ENCODE measurements around the gene PROS1.
"Not testable (repeated sequence)": the region's sequence is repeated elsewhere in the genome, so short reads cannot be mapped to it uniquely, and the experiment has no call there.

Gene PROS1

DNA sequence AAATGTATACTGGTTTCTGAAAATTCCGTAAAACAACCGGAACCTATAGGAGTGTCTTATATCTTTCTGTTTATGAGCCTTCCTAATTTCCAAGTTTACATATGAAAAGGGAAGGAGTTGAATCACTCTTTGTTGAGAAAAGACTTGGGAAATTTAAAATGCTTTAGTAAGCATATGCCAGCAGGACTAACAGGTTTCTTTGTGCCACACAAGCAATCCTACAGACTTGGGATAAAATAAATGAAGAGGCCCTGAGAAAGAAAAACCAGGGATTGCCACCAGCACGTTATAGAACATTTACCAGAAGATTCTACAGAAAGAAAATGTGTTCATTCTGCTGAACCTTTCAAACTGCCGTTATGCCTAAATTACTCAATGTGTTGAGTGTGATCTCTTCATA lies 96.3 kb downstream of the PROS1 start:
- H3K9me3 Mint-ChIP-seq; ATAC-seq; H3K4me1 Mint-ChIP-seq; H3K4me3 Mint-ChIP-seq; DNase-seq; H3K27ac Mint-ChIP-seq; H3K27me3 Mint-ChIP-seq; H3K36me3 Mint-ChIP-seq (ENCODE audit: low read depth): not testable (repeated sequence)

DNA sequence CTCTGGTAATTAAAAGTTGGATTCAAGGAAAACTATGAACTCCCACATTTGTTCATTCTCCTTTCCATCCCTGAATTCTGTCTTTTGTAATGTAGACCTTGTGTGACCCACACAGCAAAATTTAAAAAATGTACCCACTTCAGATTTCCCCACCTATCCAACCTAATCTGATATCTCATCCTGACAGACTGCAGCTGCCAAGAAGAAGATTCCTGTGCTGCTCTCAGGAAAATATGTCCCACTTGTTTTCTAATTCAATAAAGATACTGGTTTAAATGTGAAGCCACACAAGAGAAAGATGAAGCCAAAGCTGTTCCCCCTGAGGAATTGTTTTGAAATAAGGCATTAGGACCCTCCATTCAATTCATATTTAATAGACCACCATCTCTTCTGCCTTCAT lies 100.3 kb downstream of the PROS1 start:
- not testable (repeated sequence) for ATAC-seq; H3K36me3 Mint-ChIP-seq (ENCODE audit: low read depth); H3K4me1 Mint-ChIP-seq; DNase-seq; H3K9me3 Mint-ChIP-seq; H3K27ac Mint-ChIP-seq; H3K4me3 Mint-ChIP-seq; H3K27me3 Mint-ChIP-seq

DNA sequence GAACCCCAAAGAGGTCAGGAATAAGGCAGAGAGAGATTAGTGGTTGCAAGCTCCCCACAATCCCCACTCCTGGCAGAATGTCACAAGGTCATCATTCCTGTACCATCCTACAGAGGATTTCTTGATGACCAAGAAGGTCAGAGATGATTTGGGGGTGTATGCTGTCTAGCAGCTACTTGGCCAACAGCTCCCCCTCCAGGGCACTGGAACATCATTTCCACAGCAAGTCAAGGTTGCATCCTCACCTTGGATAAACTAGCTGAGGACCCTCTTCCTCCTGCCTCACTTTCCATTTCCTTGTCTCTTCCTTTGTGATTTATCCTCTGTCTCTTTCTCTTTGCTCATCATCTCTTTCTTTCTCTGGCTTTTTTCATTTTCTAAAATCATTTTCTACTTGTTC lies 106.3 kb downstream of the PROS1 start:
- no peak for ATAC-seq
- Mint-ChIP-seq H3K27ac (no peak overlapping the region), H3K27me3 (peaks cover 6% of the 10 kb centered on the region), H3K4me1 (no peaks in the 10 kb centered on the region), H3K4me3 (no peak overlapping the region), H3K9me3 (peaks cover 4% of the 10 kb centered on the region), H3K36me3 (ENCODE audit: low read depth) (no peaks in the 10 kb centered on the region)
- no peak for DNase-seq

DNA sequence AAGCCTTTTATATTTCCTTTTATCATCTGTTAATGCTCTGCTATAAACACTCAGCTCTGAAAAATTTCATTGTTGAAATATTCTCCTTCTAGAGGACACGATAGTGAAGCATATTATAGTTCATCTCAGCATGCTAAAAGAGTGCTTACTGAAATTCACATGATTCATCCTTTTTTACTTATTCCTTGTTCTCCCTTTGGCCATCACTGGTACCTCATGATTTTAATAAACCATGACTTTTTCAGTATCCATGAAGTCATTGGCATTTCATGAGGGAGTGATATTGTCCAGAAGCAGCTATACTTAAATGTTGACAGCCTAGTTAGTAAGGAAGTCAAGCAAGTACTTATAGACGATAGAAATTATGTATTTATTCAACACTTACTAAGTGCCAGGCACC lies 112.7 kb downstream of the PROS1 start:
- H3K4me3 Mint-ChIP-seq: no peak overlapping the region
- no peaks in the 10 kb centered on the region for H3K4me1 Mint-ChIP-seq
- ATAC-seq: no peak
- DNase-seq: no peak
- H3K9me3 Mint-ChIP-seq: no peaks in the 10 kb centered on the region
- no peaks in the 10 kb centered on the region for H3K27me3 Mint-ChIP-seq
- H3K36me3 Mint-ChIP-seq (ENCODE audit: low read depth): no peaks in the 10 kb centered on the region
- no peak overlapping the region for H3K27ac Mint-ChIP-seq

DNA sequence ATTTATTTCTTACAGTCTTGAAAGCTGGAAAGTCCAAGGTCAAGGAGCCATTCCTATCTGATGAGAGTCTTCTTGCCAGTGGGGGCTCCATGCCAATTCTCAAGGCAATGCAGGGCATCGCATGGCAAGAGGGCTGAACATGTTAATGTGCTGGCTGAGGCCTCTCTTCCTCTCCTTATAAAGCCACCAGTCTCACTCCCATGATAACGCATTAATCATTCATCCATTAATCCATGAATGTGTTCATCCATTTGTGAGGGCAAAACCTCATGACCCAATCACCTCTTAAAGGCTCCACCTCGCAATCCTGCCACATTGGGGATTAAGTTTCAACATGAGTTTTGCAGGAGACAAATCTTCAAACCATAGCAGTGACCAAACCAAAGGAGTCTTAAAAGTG lies 118.3 kb downstream of the PROS1 start:
- Mint-ChIP-seq H3K27ac (no peak overlapping the region), H3K4me1 (no peaks in the 10 kb centered on the region), H3K9me3 (peaks cover 4% of the 10 kb centered on the region), H3K27me3 (no peaks in the 10 kb centered on the region), H3K36me3 (ENCODE audit: low read depth) (no peaks in the 10 kb centered on the region), H3K4me3 (no peak overlapping the region)
- DNase-seq (no peak), ATAC-seq (no peak)

DNA sequence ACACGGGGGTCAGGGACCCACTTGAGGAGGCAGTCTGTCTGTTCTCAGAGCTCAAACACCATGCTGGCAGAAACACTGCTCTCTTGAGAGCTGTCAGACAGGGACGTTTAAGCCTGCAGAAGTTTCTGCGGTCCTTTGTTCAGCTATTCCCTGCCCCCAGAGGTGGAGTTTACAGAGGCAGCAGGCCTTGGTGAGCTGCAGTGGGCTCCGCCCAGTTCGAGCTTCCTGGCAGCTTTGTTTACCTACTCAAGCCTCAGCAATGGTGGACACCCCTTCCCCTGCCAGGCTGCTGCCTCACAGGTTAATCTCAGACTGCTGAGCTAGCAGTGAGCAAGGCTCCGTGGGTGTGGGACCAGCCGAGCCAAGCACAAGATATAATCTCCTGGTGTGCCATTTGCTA lies 121.5 kb downstream of the PROS1 start:
- H3K9me3 Mint-ChIP-seq; H3K4me1 Mint-ChIP-seq; DNase-seq; ATAC-seq; H3K4me3 Mint-ChIP-seq; H3K27me3 Mint-ChIP-seq; H3K27ac Mint-ChIP-seq; H3K36me3 Mint-ChIP-seq (ENCODE audit: low read depth): not testable (repeated sequence)

DNA sequence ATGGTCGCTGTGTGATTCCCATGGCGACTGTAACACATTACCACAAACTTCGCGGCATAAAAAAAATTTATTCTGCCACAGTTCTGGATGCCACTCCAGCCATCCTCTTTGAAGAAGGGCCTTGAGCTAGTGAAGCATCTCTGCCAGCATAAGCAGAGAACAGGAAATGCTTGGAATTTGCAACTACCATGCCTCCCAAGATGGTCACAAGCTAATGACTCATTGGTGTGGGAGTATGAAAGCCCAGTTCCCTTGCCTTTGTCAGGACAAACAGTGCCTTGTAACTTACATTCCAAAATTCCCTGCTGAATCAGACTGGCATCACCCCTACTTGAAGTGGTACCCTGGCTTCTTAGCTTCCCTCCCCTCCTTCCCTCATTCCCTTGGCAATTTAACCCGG lies 129.7 kb downstream of the PROS1 start:
- Mint-ChIP-seq H3K27ac (no peak overlapping the region), H3K27me3 (peaks cover 2% of the 10 kb centered on the region), H3K9me3 (no peaks in the 10 kb centered on the region), H3K4me3 (no peak overlapping the region), H3K36me3 (ENCODE audit: low read depth) (no peaks in the 10 kb centered on the region), H3K4me1 (no peaks in the 10 kb centered on the region)
- ATAC-seq: no peak
- DNase-seq: no peak

DNA sequence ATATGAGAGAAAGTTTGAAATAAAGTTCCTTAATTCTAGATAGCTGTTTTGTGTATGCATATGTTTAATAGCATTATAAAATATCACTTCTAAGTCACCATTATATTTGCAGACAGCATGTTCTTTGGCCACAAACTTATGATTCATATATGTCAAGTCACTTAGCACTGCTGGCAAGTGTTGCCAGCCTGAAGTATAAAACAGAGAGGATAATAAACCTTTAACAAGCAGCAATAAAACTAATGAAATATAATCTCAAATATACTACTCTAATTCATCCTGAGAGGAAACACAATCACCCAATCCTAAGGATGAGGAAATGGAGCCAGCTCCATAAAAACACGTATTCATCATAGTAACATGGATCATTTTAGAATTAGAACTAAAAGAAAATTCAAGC lies 134.5 kb downstream of the PROS1 start:
- not testable (repeated sequence) for ATAC-seq; H3K27me3 Mint-ChIP-seq; DNase-seq; H3K4me1 Mint-ChIP-seq; H3K27ac Mint-ChIP-seq; H3K4me3 Mint-ChIP-seq; H3K36me3 Mint-ChIP-seq (ENCODE audit: low read depth); H3K9me3 Mint-ChIP-seq
